Measurements from ENCODE around the gene B3GNT2.
"Not testable (repeated sequence)": the region's sequence is repeated elsewhere in the genome, so short reads cannot be mapped to it uniquely, and the experiment has no call there.

The B3GNT2 gene

DNA sequence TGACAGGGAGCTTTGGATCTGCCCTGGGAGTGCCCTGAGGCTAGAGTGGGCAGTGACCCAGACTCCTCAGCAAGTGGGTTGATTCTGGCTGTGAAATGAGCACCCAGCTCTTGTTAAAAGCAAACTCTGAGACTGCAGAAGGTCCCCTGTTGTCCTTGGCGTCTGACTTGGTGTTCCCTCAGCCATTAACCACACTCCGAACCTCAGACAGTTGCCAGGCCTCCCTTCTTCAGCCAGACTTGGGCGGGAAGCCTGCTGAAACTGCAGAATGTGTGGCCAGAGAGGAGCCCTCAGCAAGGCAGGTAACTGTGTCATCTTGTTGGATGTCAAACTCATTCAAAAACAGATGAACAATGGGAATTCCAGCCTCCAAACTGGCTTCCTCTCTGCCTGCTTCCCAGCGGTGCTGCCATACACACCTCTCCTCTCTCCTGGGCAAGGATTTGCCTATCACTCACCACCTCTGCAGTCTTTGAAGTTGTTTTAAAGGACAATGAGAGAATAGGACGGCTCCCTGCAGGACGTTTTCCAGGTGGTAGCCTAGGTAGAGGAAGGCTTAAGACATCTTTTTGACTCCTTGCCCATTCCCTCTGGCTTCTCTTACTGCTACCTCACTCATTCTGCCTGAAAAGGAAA, 38.9 kb upstream of the B3GNT2 start:
- TF ChIP-seq, protein P1, sequence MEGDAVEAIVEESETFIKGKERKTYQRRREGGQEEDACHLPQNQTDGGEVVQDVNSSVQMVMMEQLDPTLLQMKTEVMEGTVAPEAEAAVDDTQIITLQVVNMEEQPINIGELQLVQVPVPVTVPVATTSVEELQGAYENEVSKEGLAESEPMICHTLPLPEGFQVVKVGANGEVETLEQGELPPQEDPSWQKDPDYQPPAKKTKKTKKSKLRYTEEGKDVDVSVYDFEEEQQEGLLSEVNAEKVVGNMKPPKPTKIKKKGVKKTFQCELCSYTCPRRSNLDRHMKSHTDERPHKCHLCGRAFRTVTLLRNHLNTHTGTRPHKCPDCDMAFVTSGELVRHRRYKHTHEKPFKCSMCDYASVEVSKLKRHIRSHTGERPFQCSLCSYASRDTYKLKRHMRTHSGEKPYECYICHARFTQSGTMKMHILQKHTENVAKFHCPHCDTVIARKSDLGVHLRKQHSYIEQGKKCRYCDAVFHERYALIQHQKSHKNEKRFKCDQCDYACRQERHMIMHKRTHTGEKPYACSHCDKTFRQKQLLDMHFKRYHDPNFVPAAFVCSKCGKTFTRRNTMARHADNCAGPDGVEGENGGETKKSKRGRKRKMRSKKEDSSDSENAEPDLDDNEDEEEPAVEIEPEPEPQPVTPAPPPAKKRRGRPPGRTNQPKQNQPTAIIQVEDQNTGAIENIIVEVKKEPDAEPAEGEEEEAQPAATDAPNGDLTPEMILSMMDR (IDR thresholded peaks at IDR 0.05; ENCODE audit: borderline replicate concordance, insufficient read depth, low read depth, low read length) = no peak
- H3K4me3 ChIP-seq (ENCODE audit: low read depth, low read length) = no peak overlapping the region

DNA sequence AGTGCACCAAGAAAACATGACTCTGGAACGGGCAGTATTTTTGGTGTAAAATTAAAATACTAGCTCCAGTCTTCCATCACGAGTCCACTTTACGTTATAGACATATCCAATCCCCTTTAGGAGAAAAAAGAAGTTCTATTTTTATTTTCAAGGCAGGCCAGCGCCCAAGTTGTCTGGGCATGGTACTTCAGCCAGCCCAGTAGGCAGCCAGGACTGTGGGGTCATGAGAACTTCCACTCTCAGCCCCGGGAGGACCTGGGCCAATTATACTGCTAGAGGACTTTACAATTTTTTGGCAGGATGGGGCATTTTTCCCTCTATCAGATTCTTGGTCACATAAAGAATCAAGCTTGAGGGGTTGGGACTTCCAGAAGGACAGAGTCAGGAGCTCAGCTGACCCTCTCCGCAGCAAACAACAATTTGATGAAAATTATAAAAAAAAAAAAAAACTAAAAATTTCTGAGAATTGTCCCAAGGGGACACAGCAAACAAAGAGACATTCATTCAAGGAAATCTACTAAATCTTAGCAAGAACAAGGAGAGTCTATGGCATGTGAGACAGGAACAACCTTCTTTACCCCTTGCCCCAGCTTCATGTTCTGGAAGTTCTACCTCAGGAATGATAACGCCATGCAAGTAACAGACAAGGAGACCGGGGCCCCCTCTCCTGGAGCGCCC, 37.3 kb upstream of the B3GNT2 start:
- no peak overlapping the region for H3K4me3 ChIP-seq (ENCODE audit: low read depth, low read length)
- TF ChIP-seq, protein P1 (IDR thresholded peaks at IDR 0.05; ENCODE audit: borderline replicate concordance, insufficient read depth, low read depth, low read length) = no peak

DNA sequence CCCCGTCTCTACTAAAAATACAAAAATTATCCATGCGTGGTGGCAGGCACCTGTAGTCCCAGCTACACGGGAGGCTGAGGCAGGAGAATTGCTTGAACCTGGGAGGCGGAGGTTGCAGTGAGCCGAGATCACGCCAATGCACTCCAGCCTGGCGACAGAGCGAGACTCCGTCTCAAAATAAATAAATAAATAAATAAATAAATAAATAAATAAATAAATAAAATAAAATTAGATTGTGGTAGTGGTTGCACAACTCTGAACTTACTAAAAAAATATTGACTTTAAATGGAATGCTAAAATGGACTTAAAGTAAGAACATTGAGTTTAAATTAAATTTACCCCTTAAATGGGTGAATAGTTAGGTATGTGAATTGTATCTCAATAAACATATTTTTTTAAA, 35.2 kb upstream of the B3GNT2 start:
- H3K4me3 ChIP-seq (ENCODE audit: low read depth, low read length) = not testable (repeated sequence)

DNA sequence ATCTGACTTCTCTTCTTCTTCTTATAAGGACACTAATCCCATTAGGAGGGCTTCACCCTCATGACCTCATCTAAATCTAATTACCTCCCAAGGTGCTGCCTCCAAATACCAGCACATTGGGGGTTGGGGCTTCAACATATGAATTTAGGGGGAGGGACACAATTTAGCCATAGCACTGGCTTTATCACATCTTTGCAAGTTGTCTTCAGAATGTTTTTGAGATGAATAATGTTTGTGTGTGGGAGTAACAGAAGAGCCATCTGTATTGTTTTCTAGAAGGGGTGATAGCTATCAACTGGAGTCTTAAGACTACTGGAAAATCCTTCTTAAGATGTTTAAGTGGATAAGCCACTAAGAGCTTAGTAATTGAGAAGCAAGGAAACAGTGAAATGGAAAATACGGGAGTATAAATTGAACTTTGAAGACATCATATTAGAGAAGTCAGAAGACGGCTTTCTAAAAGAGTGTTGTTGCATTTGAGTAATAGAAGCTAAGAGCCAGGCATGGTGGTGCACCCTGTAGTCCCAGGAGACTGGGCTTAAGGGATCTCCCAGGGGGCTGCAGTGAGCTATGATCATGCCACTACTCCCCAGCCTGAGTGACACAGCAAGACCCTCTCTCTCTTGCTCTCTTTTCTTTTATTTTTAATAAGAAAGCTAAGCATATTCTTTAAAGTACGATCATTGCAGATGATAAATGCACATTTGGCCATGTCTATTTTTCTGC, 32.6 kb upstream of the B3GNT2 start:
- no peak overlapping the region for H3K4me3 ChIP-seq (ENCODE audit: low read depth, low read length)
- TF ChIP-seq, protein P1 (IDR thresholded peaks at IDR 0.05; ENCODE audit: borderline replicate concordance, insufficient read depth, low read depth, low read length) = no peak

DNA sequence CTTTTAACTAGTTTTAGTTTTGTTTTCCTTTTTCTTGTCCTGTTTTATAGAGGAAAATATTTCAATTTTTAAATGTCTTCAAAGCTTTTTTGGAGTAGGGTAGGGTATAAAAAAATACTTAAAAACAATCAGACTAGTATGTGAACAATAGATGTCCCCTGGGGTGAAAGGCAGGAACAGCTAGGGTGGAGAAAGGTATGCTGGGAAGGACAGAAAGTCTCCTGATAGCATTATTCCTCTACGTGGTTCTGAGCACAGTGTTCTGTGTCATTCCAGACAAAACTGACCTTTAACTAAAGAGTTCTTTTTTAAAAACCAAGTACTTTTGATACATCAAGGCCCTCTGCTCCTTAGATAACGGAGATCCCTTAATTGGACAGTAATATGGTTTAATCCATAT, 32.1 kb upstream of the B3GNT2 start:
- TF ChIP-seq, protein P1 (IDR thresholded peaks at IDR 0.05; ENCODE audit: borderline replicate concordance, insufficient read depth, low read depth, low read length) = no peak
- no peak overlapping the region for H3K4me3 ChIP-seq (ENCODE audit: low read depth, low read length)

DNA sequence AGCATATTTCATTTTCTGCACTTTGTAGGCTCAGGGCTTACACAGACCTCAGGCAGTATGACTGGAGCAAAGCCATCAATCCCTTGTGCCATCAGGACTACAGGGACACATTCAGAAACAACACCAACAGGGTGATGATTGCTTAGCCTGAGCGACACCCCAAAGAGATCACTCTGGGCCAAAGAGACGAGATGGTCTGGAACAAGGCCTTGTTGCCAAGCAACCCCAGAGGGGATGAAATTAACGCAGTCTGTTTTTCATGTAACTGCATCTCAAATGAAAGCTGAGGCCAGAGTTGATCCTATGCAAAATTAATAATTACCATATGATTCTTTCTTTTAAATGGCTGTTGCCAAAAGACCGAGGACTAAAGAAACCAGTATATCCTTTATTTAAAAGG, 20.2 kb upstream of the B3GNT2 start:
- H3K4me3 ChIP-seq (ENCODE audit: low read depth, low read length) = no peak overlapping the region
- TF ChIP-seq, protein P1 (IDR thresholded peaks at IDR 0.05; ENCODE audit: borderline replicate concordance, insufficient read depth, low read depth, low read length) = no peak

DNA sequence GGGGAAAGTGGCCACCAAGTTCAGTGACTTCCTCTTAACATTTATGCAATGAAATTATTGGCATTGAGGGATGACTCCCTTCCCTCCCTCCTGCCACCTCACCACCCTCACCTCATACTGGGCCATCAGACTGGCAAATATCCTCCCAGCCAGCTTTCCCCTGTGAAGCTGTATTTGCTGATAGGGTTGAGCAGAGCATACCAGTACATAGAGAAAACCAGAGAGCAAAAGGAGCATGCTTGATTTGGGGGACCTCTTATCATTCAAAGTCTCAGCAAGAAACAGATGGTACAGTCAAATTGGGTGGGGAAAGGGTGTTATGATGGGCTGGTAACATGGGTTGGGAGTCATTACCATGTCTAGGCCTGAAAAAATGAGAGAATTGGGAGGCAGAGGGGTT, 19.1 kb upstream of the B3GNT2 start:
- TF ChIP-seq, protein P1 (IDR thresholded peaks at IDR 0.05; ENCODE audit: borderline replicate concordance, insufficient read depth, low read depth, low read length) = no peak

More for the DNA sequence above, 19.1 kb upstream of the B3GNT2 start:
- no peak overlapping the region for H3K4me3 ChIP-seq (ENCODE audit: low read depth, low read length)
